Prostate gland (tissue), 2 donors: Measurements from ENCODE around the gene PRPH. TPM values are rescaled to one million over a fixed set of nuclear protein-coding genes. Genes with fewer than 3 reads are reported as not detected.

ENCODE experiments used
- DNase-seq: peaks from one replicate; pipeline ENCODE4 v3.0.0-alpha.2; 2019; ENCODE audit warnings: low spot score
- H3K27ac ChIP-seq, 2 donors: fragments of 200-600 bp; sonication (generic); 2 replicates each; pipeline ENCODE4 v1.5.1; 2017 to 2019
- H3K27me3 ChIP-seq: fragments of 200-600 bp; sonication (generic); replicated peaks from 2 replicates; pipeline ENCODE4 v1.5.1; 2019; ENCODE audit not compliant: insufficient read depth
- H3K36me3 ChIP-seq, 2 donors: fragments of 200-600 bp; sonication (generic); 1 replicate in 1 of 2; 2 replicates in 1 of 2; pipeline versions ENCODE4 v1.5.1 to v1.8.1; 2017 to 2019
- H3K4me1 ChIP-seq: fragments of 200-600 bp; sonication (generic); replicated peaks from 2 replicates; pipeline ENCODE4 v1.5.1; 2019
- H3K4me3 ChIP-seq, 2 donors: fragments of 200-600 bp; sonication (generic); 2 replicates each; pipeline ENCODE4 v1.5.1; 2017 to 2019
- H3K9me3 ChIP-seq: fragments of 200-600 bp; sonication (generic); 2 replicates; pipeline ENCODE4 v1.5.1; 2017
- POLR2A ChIP-seq: fragments of 450-650 bp; IDR thresholded peaks from one replicate; pipeline ENCODE4 v1.6.1; 2016; ENCODE audit warnings: antibody characterized with exemption, mild to moderate bottlenecking
- POLR2AphosphoS5 ChIP-seq: sonication (generic); formaldehyde crosslinking; IDR thresholded peaks from one replicate; pipeline ENCODE4 v1.6.1; 2017; ENCODE audit warnings: antibody characterized with exemption
- WGBS: methylation state at CpG from one replicate; pipeline ENCODE4 v1.1.5; 2018; 5-methylcytosine and 5-hydroxymethylcytosine counted together
- intact Hi-C: fragments of 100-400 bp; cut with DNase I; formaldehyde crosslinking; loops from one replicate; pipeline ENCODE4 v1.14.2; 2022
- total RNA-seq, 2 donors: library from RNA; depleted of rRNA; stranded (reverse); fragments of >200 nt; gene quantifications; one replicate each; pipeline ENCODE4 v1.1.0, GENCODE V29; 2016
- TF ChIP-seq, protein P1 (sequence below), 4 experiments: fragments of 200-600 bp in 2 of 4; fragments of 450-650 bp in 2 of 4; sonication (generic) in 2 of 4; IDR thresholded peaks; 1 replicate in 3 of 4; 2 replicates in 1 of 4; pipeline ENCODE4 v1.5.1; 2016 to 2019; ENCODE audit warnings: antibody characterized with exemption in 4 of 4, mild to moderate bottlenecking in 2 of 4, moderate library complexity in 2 of 4

The PRPH gene
- total RNA-seq, 2 donors from 2014 or later = 1.4 to 11.4 TPM

DNA sequence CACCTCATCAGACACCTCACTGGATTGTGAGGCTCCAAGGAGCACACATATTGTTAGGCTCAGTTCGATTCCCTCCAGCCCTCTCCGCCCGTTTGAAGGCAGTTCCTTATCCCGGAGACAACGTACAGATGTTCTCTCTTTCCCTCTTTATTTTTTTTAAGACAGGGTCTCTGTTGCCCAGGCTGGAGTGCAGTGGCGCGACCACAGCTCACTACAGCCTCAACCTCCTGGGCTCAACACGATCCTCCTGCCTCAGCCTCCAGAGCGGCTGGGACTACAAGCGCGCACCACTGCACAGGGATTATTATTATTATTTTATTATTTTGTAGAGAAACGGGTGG lies 27.4 kb downstream of the PRPH start:
- no peaks in the 10 kb centered on the region for H3K4me1 ChIP-seq
- TF ChIP-seq POLR2AphosphoS5 (no peak), POLR2A (no peak)
- TF ChIP-seq, protein P1, sequence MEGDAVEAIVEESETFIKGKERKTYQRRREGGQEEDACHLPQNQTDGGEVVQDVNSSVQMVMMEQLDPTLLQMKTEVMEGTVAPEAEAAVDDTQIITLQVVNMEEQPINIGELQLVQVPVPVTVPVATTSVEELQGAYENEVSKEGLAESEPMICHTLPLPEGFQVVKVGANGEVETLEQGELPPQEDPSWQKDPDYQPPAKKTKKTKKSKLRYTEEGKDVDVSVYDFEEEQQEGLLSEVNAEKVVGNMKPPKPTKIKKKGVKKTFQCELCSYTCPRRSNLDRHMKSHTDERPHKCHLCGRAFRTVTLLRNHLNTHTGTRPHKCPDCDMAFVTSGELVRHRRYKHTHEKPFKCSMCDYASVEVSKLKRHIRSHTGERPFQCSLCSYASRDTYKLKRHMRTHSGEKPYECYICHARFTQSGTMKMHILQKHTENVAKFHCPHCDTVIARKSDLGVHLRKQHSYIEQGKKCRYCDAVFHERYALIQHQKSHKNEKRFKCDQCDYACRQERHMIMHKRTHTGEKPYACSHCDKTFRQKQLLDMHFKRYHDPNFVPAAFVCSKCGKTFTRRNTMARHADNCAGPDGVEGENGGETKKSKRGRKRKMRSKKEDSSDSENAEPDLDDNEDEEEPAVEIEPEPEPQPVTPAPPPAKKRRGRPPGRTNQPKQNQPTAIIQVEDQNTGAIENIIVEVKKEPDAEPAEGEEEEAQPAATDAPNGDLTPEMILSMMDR (IDR thresholded peaks at IDR 0.05) = no peak
- no peaks in the 10 kb centered on the region for H3K9me3 ChIP-seq
- H3K36me3 ChIP-seq = no peaks in the 10 kb centered on the region
- peak overlapping the region; percentile 44 to 46 for H3K4me3 ChIP-seq
- DNase-seq = no peak
- 42% methylated on average over 12 of the region's 12 CpGs for WGBS
- peak overlapping the region; percentile 36 to 48 for H3K27ac ChIP-seq
- H3K27me3 ChIP-seq = no peaks in the 10 kb centered on the region
- intact Hi-C loops = no loop called here

DNA sequence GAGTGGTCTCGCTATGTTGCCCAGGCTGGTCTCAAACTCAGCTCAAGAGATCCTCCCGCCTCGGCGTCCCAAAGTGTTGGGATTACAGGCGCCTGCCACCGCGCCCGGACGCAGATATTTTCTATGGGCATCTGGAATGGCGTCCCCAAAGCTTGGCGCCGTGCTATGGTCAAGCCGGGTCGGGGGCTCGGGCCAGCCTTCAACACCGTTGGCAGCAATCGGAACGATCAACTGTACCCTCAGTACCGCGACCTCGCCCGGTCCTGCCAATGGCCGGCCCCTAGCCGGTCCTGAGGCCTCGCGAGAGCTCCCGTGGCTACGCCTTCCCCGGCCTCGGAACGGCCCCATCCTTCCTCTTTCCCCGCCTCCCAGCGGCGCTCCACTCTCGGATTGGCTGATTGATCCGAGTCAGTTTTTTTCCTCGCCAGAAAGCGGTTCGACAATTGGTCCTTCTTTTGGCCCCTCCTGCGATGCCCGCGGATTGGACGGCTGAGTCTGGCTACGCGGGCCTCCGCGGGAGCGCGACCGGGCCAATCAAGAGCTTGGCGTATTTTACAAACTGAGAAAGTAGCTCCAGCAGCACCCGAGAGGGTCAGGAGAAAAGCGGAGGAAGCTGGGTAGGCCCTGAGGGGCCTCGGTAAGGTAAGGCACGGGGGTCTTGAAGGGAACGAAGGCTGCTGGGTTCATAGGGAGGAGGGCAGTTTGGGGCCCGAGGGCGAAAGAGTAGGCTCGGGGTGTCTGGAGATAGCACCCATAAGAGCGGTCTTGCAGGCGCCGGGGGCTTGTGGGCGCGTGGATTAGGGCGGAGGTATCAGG lies 28.0 kb downstream of the PRPH start, which contains the start of gene TROAP:
TROAP (plus strand) TSS at position 548 of the 816 bp plus-strand sequence. CDS start 354 bp downstream, outside the sequence.
- peak; percentile 97 for TF ChIP-seq POLR2AphosphoS5
- TF ChIP-seq, protein P1 (IDR thresholded peaks at IDR 0.05) = peak in 2 of 4 experiments; percentile 6 to 27
- TF ChIP-seq POLR2A = peak; percentile 51
- Histone ChIP-seq H3K27me3 (no peaks in the 10 kb centered on the region), H3K9me3 (no peaks in the 10 kb centered on the region), H3K4me3 (peak within 1 kb of the TSS; percentile 44 to 46), H3K36me3 (no peaks in the 10 kb centered on the region), H3K4me1 (no peaks in the 10 kb centered on the region), H3K27ac (peak within 1 kb of the TSS; percentile 36 to 48)
- under 1% methylated on average over 65 of the region's 65 CpGs for WGBS
- peak; percentile 97 for DNase-seq
- intact Hi-C loops = no loop called here

DNA sequence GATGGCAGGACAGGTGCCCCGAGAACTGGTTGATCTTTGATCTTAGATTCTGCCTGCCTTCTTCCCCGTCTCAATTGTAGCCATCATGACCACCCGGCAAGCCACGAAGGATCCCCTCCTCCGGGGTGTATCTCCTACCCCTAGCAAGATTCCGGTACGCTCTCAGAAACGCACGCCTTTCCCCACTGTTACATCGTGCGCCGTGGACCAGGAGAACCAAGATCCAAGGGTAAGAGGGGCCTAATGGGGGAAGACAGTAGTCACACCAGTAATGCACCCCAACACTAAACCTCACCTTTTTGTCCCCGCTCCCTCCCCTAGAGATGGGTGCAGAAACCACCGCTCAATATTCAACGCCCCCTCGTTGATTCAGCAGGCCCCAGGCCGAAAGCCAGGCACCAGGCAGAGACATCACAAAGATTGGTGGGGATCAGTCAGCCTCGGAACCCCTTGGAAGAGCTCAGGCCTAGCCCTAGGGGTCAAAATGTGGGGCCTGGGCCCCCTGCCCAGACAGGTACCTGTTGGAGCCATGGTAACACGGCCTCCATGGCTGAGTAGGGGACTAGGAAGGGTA lies 28.7 kb downstream of the PRPH start:
- no peak for DNase-seq
- Histone ChIP-seq H3K36me3 (no peaks in the 10 kb centered on the region), H3K4me3 (peak overlapping the region; percentile 44 to 46), H3K27ac (no peak overlapping the region), H3K4me1 (no peaks in the 10 kb centered on the region), H3K27me3 (no peaks in the 10 kb centered on the region), H3K9me3 (no peaks in the 10 kb centered on the region)
- 9% methylated on average over 19 of the region's 19 CpGs for WGBS
- intact Hi-C loops = no loop called here
- TF ChIP-seq POLR2A (no peak), POLR2AphosphoS5 (no peak)
- TF ChIP-seq, protein P1 (IDR thresholded peaks at IDR 0.05) = no peak

DNA sequence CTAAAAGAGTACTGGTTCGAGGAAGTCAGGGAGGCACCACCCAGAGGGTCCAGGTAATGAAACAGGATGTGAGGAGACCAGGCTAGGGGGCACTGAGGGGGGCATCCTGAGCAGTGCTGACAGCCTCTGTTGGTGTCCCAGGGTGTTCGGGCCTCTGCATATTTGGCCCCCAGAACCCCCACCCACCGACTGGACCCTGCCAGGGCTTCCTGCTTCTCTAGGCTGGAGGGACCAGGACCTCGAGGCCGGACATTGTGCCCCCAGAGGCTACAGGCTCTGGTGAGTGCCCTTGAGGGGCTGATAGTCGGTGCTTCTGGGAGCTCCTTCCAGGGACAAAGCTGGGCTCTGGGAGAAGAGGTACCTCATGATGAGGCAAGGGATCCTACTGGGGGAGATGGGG lies 30.7 kb downstream of the PRPH start:
- no peaks in the 10 kb centered on the region for H3K36me3 ChIP-seq
- intact Hi-C loops = no loop called here
- no peak for DNase-seq
- H3K4me1 ChIP-seq = no peaks in the 10 kb centered on the region
- no peaks in the 10 kb centered on the region for H3K27me3 ChIP-seq
- TF ChIP-seq, protein P1 (IDR thresholded peaks at IDR 0.05) = no peak
- TF ChIP-seq POLR2AphosphoS5 = no peak
- TF ChIP-seq POLR2A = no peak
- no peak overlapping the region for H3K4me3 ChIP-seq
- no peak overlapping the region for H3K27ac ChIP-seq
- H3K9me3 ChIP-seq = no peaks in the 10 kb centered on the region
- WGBS = 94% methylated on average over 6 of the region's 6 CpGs
